GM19035 (cell line): ENCODE data around the gene PDXDC1.
A peak's percentile ranks its signal among the peaks of the same experiment; 100 is the strongest.
"Not testable (repeated sequence)": the region's sequence is repeated elsewhere in the genome, so short reads cannot be mapped to it uniquely, and the experiment has no call there.

Experiments used
- ATAC-seq: cut with Tn5 transposase; IDR thresholded peaks from one replicate; pipeline ENCODE4 v1.9.1; 2021; ENCODE audit not compliant: unreplicated experiment

PDXDC1 gene

DNA sequence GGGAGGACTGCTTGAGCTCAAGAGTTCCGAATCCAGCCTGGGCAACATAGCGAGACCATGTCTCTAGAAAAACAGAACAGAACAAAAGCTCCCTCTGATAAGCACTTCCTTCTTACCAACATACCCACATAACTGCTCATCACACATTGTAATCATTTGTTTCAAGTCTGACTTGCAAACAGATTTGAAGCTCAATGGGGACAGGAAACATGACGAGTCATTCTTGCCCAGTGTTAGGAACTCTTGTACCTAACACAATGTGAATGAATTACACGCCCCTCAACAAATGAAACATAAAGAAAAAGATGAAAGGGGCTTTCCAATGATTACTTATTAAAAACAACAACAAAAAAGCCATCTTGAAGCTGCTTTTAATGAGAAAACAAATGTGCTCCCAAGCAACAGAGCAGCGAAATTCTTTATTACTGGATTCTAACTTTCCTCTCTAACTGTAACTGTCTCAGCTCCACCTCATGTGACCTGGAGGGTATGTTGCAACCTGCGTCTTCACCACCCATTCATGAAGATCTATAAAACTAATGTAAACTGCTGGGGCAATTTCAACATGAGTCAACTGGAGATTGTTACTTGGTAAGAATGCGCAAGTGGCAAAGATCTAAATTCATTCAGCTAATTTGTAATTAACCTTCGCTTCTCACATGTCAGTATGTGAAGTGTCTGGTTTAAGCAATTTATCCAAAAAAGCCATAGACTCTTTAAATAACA, 87.4 kb downstream of the PDXDC1 start:
- ATAC-seq = not testable (repeated sequence)

DNA sequence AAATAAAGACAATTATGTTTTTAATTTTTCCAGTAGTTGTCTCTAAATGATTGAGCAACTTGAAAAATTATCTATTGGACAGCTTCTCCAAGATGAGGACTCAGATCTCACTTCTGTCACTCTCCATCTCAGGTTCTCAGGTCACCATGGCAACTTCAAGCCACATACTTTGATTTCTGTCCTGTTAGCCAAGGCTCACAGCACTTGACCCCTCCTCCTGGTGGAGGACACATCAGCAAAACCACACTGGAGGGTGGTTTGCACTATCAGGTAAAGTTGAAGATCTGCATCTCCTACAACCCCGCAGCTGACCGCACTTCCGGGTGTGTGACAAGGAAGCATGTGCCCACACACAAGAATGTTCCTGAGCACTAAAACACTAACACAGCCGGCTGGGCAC, 91.1 kb downstream of the PDXDC1 start:
- ATAC-seq = not testable (repeated sequence)

DNA sequence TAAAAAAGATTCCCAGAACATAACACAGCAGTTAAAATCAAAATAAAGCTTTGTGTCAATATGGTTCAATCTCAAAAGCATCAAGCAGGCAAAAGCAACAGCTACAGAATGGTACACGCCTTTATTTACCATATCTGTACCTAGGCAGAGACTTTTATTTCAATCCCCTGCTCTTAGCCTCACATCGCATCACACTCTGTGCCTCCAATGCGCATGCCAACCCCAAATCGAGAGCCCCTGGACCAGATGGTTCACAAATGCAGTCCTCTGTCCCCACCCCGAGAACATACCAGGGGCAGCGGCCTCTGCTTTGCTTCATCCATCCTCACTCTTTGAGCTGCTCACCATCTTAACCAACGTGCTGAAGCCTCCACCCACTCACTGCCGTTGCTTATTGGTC, 91.9 kb downstream of the PDXDC1 start:
- not testable (repeated sequence) for ATAC-seq

DNA sequence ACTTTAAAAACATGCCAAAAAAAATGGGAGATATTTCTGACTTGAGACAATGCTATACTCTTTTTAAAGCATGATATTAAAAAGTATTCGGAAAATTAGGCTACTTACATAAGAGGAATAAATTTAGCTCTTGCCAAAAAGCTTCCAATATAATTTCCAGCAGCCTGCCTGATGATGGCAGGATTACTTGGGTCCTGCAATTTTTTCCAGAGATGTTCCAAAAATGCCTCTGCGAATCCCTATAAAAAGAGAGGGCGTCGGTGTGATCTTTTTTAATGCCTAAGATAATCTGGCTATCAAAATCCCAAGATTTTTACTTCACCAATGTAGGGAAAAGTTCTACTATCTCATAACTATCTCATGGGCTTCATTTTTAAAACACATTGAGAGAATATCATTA, 96.2 kb downstream of the PDXDC1 start:
- not testable (repeated sequence) for ATAC-seq

DNA sequence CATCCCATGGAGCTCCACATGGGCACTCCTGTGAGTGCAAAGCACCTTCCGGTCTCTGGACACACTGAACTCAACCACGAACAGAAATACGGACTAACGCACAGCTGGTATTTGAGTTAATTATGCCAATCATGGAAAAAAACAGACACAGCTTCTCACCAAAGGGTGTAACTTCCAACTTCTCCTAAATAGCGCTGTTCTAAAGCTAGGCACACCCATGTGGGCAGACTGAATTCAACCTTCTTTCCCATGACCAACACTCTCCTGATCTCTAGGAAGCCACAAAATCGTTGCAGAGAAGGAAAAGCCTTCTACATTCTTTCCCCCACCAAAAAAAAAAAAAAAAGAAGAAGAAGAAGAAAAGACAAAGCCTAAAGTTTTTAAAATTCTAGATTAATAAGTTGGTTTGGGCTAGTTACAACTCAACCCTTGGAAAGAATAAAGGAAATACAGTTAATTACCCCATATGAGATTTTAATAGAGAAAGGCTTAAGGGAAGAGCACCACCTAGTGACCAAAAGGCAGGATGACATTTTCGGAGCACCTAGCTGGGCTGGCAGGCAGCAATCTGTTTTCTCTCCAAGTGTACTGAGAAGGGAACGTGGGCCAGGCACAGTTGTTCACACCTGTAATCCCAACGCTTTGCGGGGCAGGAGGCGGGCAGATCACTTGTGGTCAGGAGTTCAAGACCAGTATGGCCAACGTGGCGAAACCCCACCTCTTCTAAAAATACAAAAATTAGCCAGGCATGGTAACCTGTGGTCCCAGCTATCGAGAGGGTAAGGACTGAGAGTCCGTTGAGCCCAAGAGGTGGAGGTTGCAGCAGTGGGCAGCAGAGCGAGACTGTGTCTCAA, 97.3 kb downstream of the PDXDC1 start:
- not testable (repeated sequence) for ATAC-seq

DNA sequence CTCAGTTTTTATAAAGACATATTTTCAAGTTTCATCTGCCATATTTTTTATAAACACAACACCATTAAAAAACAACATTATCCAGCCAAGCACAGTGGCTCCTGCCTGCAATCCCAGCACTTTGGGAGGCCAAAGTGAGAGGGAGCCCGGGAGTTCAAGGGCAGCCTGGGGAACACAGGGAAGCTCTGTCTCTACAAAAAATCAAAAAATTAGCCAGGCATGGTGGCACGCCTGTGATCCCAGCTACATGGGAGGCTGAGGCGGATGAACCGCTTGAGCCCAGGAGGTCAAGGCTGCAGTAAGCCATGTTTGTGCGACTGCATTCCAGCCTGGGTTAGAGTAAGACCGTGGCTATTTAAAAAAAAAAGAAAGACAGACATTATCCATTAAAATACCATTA, 98.3 kb downstream of the PDXDC1 start:
- ATAC-seq = no peak

DNA sequence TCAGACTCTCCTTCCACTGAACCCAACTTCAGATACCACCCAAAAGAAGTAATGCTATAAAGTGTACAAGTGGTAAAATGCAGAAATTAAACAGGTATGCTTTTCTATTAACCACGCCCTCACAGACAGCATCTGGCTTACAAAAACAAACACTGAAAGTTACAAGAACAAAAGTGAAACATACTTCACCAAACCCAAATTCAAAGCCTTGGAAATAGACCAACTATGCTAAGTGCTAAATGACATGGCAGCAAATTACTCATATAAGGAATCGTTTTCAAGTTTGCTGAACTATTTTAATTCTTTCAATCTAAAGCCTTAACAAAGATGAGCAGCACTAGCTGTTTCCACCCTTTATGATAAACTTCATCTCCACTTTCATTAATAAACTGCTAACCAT, 101.3 kb downstream of the PDXDC1 start:
- ATAC-seq = not testable (repeated sequence)

DNA sequence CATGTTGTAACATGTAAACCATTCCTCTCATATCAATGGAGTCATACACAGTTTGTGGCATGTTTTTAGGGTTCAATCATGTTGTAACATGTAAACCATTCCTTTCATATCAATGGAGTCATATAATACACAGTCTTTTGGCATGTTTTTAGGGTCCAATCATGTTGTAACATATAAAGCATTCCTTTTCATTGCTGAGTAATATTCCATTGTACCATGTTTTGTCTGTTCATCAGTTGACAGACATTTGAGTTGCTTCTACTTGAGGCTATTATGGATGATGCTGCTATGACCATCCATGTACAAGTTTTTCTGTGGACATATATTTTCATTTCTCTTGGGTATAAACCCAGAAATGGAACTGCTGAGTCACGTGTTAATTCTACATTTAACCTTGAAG, 106.1 kb downstream of the PDXDC1 start:
- not testable (repeated sequence) for ATAC-seq

DNA sequence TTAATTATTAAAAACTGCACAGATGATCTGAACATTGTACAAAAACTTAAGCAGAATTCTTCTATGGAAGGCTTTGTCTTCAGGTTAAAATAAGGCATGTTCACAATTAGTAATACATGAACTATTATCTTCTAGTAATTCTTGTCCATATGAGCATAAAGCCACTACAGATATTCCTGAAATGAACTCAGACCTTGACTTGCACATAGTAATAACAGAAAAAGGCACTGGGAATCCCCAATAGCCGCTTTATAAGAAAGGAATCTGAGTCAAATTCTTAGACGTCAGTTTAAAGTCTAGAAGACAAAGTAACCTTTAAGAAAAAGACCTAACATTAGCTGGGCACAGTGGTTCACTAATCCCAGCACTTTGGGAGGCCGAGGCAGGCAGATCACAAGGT, 108.0 kb downstream of the PDXDC1 start:
- not testable (repeated sequence) for ATAC-seq

DNA sequence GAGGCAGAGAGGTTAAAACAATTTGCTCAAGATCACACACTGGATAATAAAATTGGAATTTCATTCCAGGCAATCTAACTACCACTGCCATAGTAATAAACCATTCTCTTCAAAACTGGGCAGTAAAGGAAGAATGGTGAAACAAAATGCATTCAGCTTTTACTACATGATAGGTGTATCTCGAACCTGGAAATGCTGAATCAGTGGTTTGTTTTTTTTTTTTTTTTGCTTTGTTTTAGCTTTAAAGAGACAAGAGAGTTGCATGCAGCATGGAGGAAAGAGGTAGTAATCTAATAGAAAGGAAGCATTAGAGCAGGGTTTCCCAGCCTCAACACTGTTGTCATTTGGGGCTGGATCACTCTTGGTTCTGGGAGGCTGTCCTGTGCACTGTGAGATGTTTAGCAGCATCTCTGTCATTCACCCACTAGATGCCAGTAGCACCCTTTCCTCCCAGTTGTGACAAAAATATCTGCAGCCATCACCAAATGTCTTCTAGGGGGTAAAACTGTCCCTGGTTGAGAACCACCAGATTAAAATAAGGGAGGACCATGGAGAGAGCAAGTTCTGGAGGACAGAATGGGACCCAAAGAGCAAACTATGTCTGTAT, 115.9 kb downstream of the PDXDC1 start:
- ATAC-seq = not testable (repeated sequence)

DNA sequence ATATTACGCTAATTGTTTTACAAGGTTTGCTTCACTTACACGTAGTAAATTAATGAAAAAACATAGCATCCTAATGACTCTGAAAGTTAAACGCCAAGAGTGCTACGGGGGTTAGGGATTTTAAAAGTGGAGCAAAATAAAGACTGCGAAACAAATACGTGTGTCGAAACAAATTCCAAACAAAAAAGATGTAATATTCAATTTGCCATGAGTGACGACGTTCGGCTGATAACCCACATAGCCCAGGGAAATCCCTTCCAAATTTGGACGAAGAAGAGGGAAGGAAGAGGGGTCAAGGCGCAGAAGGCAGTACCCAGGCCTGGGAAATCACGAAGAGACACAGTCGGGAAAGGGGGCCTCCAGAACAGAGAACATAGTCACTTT, 118.7 kb downstream of the PDXDC1 start:
- not testable (repeated sequence) for ATAC-seq

DNA sequence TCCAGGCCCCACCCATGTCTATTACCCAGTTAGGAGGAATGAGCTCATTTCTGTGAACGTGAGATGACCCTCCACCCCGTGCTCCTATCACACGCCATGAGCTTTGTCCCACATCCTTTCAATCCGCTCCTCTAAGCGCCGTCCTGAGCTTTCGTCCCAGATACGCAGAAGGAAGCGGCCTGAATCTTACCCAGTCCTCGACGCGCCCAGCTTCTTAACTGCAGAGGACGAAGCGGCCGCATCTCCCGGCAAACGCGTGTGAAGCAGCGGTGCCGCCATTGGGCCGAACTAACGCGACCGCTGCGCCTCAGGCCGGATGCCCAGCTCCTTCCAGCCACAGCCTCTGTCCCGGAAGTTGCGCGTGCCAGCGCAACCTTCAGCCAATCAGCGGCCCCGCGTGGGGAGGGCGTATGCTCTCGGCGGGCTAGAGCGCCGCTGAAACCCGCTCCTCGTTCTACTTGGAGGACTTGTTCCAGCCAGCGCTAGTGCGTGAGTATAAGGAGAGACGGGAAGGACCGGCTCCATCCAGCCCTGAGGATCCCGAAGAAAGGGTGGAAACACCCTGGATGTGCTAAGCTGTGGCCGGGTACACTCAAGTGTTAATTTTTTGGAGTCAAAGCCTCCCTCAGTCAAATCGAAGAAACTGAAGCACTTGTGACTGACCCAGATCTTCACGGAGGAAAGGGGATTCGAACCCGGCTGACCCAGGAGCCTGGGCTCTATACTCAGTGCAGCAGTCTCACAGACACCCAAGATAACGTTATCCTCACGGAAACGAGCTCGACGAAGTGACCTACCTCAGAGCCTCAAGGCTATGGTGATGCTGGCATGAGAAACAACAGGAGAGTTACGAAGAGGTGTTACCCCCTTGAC, 119.4 kb downstream of the PDXDC1 start, which contains the start of gene RRN3:
Gene RRN3, minus strand, starts transcription at position 318 of the 873 bp plus-strand sequence. Its CDS starts 39 bp downstream, at position 279.
- ATAC-seq = peak; percentile 98

DNA sequence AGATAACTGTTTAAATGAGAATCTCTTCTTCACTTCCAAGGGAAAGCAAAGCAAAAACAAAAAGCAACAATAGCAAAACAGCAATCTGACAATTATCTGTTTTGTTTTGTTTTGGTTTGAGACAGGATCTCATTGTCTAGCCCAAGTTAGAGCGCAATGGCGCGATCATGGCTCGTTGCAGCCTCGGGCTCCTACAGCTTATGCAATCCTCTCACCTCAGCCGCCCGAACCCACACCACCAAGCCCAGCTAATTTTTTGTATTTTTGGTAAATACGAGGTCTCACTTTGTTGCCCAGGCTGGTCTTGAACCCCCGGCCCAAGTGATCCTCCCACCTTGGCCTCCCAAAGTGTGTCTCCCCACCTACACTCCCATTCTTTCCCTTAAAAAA, 121.8 kb downstream of the PDXDC1 start:
- ATAC-seq = not testable (repeated sequence)

DNA sequence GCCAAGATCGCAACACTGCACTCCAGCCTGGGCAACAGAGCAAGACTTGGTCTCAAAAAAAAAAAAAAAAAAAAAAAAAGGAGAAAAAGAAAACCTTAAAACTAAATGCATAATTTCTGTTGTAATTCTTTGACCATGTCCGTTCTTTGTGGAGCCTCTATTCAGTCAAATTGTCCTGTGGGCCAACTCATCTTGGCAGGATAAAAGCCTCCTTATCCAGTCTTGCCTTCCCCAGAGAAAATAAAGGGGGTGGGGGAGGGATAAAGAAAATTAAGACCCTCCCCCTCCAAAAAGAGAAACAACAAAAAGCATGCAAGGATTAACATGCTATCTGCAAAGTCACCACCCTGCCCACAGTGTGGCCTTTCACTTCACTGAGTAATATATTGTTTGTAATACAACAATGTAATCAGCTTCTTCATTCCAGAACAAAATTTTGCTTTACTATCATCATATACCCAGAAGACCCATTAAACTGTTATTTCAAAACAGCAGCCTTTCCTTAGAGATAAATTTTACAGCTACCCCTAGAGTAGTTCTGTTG, 124.6 kb downstream of the PDXDC1 start:
- not testable (repeated sequence) for ATAC-seq

DNA sequence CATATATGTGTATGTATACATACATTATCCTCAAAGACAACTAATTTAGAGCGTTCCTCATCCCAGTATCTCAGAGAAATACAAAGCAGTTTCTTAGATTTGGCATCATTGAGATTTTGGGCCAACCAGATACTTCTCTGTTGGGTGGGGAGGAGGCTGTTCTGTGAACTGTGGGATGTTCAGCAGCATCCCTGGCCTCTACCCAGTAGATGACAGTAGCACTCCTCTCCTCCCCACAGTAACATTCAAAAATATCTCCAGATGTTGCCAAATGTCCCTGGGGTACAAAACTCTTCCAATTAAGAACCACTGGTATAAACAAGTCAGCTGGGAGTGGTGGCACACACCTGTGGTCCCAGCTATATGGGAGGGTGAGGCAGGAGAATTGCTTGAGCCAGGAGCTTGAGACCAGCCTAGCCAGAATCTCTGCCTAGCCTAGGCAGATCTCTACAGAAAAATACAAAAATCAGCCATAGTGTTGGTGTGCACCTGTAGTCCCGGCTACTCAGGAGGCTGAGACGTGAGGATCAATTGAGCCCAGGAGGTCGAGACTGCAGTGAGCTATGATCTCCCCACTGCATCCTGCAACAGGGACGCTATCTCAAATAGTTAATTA, 125.7 kb downstream of the PDXDC1 start:
- ATAC-seq = not testable (repeated sequence)

DNA sequence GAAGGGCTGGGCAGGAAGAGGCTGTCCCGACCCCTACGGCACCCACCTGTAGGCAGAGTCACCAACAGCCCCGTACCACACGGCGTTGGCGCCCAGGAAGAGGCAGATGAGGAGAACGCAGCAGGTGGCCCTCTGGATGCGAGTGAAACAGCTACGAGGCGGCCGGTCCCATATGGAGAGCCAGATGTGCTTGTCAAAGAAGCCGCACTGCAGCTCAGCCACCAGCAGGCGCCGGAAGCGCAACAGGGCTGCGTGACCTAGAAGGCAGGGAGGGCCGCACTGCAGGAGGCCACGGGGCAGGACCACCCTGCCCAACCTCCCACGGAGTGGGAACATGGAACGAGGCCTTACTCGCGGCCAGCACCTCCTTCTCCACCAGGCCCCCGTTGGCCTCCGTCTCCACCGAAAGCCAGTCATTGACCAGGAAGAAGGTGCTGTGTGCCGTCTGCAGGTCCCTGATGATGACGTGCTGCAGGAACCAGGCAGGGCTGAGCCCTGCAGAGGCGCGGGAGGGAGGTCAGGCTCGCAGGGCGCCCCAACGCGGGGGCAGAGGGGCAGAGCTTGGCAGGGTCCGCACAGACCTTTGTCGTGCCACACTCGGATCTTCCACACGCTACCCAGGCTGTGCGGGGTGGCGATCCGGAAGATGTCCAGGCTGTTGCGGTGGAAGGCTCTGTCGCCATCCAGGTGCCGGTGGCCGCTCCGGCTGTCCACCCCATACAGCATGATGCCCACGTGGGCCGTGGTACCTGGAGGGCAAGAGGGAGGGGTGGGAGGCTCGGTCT, 153.0 kb downstream of the PDXDC1 start:
- ATAC-seq = not testable (repeated sequence)

DNA sequence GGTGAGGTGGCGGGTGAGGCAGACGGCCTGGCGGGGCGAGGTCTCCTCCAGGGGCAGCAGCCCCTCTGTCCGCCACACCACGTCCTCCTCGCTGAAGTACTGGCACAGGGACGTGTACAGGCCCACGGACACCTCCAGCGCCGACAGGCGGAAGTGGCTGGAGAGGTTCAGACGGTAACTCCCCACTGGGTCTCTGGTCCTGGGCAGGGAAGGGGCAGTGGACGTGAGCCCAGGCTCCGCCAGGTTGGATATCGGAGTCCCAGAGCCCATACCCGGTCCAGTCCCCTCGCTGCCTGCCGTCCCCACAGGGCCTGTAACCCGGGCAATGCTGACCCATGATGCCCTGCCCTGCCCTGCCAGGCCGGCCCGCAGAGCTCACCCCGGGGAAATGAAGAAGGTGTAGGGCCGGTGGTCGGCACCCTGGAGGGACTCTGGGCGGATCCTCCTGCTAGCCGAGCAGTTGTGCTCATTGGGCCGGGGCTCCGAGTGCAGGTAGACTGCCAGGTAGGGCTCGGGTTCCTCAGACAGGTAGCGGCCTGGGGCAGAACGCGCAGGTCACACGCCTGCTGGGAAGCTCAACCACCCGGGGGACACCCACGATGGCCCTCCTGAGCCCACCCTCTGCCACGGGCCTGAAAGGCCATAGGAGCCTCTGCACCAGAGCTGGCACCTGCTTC, 155.6 kb downstream of the PDXDC1 start:
- ATAC-seq = not testable (repeated sequence)

DNA sequence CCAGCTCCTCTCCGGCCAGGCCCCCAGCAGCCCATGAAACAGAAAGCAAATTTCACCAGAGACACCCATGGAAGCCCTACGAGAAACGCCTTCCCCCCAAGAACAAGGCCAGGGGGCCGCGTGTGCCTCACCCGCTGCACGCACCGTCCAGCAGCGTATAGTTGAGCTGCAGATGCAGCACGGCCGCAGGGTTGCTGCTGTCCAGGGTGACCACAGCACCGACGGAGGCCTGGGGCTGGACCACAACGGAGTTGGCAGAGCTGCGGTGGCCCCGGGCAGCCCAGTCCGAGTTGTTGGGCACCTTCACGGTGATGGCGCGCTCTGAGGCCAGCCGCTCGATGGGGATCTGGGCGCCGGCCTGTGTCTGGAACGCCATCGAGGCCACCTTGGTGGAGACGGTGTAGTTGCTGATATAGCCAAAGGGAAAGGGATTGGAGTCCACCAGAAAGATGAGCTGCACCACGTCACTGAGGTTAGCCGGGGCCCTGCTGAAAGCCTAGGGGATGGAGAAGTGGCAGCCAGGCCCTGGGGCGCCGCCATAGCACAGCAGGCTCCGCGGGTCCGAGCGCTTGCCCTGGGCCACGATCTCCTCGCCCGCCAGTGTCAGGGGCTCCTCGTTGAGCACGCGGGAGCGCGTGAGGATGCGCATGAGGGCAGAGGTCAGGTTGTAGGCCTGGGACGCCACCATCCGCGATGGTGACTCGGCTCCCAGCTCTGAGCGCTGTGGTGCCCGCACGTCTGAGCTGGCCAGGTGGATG, 156.3 kb downstream of the PDXDC1 start:
- not testable (repeated sequence) for ATAC-seq
